ENCODE results near the gene SP140.

- TF ChIP-seq CTCF (IDR thresholded peaks at IDR 0.05) (no peak), POLR2A (IDR thresholded peaks at IDR 0.05) (no peak)
Measured at GRCh38 chr2:230358305-230358704, 132.8 kb downstream of the SP140 start.

Measured in vagina (tissue), 2 donors.